HG03520 (cell line): ENCODE results near the gene USP37.
A peak's percentile ranks its signal among the peaks of the same experiment; 100 is the strongest.

Experiments
- ATAC-seq: cut with Tn5 transposase; IDR thresholded peaks from one replicate; pipeline ENCODE4 v1.9.1; 2021; ENCODE audit warnings: mild to moderate bottlenecking, moderate library complexity; ENCODE audit not compliant: unreplicated experiment

The USP37 gene, protein sequence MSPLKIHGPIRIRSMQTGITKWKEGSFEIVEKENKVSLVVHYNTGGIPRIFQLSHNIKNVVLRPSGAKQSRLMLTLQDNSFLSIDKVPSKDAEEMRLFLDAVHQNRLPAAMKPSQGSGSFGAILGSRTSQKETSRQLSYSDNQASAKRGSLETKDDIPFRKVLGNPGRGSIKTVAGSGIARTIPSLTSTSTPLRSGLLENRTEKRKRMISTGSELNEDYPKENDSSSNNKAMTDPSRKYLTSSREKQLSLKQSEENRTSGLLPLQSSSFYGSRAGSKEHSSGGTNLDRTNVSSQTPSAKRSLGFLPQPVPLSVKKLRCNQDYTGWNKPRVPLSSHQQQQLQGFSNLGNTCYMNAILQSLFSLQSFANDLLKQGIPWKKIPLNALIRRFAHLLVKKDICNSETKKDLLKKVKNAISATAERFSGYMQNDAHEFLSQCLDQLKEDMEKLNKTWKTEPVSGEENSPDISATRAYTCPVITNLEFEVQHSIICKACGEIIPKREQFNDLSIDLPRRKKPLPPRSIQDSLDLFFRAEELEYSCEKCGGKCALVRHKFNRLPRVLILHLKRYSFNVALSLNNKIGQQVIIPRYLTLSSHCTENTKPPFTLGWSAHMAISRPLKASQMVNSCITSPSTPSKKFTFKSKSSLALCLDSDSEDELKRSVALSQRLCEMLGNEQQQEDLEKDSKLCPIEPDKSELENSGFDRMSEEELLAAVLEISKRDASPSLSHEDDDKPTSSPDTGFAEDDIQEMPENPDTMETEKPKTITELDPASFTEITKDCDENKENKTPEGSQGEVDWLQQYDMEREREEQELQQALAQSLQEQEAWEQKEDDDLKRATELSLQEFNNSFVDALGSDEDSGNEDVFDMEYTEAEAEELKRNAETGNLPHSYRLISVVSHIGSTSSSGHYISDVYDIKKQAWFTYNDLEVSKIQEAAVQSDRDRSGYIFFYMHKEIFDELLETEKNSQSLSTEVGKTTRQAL

DNA sequence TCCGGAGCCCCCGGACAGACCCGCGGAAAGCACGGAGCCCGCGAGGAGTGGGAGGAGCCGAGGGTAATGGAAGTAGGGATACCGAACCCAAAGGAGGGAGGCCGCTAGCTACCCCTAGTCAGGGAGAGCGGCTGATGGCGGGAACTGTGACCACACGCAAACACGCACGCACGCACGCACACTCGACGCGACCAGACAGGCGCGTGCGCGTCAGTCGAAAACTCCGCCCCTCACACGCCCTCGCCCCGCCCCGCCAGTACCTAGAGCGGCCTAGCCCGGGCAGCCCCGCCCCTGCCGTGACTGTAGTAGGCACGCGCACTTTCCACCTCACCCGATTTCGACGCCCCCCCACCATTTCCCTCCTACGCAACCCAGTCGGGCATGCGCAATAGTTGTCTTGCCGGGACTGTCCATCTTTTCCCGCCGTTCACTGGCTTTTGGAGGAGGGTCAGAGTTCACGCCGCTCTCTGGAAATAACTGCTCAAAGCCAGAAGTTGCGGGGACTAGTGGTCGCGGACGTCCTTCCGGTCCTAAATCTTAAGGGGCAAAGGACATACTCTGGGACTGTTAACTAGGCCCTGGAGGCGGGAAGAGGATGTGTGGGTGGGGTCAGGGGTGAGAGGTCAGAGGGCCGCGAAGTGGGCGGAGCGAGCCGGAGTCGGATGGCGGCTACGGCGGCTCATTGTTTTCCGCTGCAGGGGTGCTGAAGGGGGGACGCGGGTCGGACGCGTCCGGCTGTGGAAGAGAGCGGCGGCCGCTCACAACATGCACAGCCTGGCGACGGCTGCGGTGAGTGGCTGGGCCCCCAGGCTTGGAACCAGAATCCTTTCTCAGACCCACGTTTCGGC lies at the start of gene USP37, which contains the start of gene CNOT9:
Gene USP37 (minus strand): TSS at position 162 of the 848 bp plus-strand sequence. CDS start 9,698 bp downstream, outside the sequence.
Gene CNOT9 (plus strand): TSS at position 650 of the 848 bp plus-strand sequence. CDS start 116 bp downstream, at position 766.
- peak; percentile 64 for ATAC-seq

DNA sequence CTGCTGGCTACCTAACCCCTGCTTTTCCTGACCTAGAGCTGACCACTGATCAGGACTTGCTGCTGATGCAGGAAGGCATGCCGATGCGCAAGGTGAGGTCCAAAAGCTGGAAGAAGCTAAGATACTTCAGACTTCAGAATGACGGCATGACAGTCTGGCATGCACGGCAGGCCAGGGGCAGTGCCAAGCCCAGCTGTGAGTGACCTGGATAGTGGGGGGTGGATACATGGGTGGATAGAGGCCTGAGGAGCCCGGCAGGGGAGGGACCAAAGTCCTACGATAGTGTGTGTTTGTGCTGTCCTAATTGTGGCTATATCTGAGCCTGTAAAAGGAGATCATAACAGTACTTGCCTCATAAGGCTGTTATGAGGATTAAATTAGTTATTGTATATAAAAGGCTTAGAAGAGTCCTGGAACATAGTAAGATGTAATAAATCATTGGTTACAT lies 47.7 kb upstream of the USP37 start:
- ATAC-seq = no peak

DNA sequence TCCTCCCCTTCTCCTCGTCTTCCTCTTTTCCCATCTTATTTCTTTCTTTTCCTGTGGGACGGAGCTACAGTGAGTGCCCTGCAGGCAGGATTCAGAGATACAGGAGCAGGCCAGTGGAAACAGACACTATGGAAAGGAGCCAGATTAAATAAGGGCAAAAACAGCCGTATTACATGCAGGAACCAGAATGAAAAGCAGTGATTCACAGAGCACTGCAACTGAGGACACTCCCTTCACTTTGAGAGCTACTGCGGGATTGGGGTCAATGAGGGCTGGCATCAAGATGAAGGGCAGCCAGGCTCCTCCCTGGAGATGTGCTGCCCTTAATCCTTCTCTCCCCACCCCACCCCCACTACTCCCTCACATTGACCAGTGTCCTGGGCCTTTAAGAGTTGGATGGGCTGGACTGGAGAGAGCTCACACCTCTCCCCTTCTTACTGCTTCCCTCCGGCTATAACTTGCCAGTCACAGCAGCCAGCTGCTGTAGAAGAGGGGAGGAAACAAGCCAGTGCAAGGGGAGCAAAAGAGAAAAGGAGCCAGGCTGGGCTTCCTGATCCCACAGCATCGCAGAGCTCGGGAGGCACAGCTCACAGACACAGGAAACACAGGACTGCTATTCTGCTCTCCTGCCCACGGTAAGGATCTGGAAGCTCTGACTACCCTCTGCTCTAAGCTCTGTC lies 39.4 kb upstream of the USP37 start, which contains the start of gene PLCD4:
Gene PLCD4 (plus strand): TSS at position 464 of the 680 bp plus-strand sequence. CDS start 7,841 bp downstream, outside the sequence.
- ATAC-seq = no peak

DNA sequence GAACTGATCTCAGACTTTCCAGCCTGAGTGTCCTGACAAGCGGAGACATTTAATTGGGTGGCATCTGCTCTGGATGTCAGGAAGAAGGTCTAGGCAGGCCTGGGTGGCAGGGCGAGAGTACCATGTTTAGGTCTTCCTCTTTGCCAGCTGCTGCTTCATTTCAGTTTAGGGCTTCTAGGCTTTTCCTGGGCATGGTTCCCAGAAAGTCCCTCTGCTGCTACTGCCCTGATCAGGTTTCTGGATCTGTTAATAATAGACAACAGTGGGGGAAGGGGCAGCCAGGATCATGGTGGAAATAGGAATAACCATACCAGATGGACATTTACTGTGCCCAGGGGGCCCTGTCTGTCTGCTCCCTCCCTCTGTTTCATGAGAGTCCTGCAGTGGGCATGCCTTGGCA lies 37.3 kb upstream of the USP37 start:
- ATAC-seq = no peak

DNA sequence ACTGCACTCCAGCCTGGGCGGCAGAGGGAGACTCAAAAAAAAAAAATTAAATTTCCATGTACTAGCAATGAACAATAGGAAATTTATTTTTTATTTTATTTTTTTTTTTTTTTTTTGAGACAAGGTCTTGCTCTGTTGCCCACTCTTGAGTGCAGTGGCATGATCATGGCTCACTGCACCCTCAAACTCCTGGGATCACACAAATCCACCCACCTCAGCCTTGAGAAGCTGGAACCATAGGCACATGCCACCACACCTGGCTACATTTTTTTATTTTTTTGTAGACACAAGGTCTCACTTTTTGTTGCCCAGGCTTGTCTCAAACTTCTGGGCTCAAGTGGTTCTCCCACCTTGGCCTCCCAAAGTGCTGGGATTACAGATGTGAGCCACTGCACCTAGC lies 17.4 kb upstream of the USP37 start:
- no peak for ATAC-seq

DNA sequence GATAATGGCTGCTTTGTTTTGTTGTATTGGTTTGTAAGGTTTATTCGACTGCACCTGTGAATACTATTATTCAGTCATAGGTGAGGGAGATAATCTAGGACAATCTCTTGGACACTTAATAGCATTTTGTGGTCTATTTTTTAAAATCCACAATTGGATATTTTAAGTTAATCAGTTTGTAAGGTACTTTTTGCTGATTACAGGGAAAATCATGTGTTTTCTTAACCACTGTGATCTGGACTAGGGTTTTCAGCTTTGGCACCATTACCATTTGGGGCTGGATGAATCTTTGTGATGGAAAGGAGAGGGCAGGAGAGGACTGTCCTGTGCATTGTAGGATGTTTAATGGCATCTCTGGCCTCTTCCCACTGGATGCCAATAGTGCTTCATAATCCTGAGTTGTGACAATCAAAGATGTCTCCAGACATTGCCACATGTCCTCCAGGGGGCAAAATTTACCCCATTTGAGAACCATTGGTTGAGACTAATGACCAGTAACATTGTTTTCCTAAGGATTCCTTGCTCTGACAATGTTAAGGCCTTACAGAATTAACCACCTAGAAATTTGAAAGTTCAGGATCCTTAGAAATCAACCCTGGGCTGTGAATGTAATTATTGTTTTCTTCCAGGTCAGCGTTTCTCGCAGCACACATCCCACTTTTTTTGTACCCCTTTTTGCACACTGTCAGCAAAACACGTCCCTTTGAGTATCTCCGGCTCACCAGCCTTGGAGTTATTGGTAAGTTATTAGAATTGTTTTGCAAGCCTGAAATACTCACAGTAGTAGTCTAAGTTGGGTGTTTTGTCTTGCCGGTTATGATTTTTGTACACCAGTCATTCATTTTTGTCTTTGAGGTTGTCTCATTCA lies 16.1 kb upstream of the USP37 start:
- no peak for ATAC-seq

DNA sequence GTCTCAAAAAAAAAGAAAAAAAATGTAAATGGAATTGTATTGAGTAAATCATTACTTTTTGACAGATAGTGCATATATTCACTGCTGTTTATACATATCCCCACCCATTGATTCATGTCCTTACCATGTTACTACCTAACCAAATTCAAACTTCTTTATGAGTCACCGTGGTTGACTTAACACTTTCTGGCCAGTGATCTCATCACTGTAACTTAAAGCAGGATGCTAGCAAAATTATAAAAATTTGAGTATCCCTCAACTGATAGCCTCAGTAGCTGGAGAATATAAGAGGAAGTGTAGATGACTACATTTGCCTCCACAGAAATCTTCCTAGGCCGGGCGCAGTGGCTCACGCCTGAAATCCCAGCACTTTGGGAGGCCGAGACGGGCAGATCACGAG lies 13.9 kb upstream of the USP37 start:
- peak; percentile 75 for ATAC-seq

DNA sequence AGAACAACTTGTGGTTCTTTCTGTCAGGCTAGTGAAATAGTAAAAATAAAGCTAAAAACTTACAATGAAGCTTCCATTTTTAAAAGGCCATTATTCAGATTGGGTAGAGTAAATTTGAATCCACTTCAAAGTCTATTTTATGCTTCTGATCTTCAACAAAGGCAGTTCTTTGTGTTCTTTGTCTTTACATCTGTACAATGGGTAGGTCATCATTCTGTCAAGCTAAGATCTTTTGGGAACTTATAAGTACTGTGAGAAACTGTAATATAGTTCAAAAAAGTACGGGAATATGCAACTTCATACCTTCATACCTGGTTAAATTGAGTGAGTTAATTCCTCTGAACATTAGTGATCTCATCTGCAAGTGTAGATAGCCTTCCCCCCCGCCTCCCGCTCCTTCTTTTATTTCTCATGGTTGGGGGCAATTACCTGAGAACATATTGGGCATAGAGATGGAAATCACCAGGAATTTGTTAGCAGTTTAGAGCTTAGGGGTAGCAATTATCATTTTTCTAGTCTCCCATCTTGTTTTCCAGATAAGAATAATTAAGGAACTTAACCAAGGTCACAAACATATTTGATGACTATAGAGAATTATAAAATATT lies 10.2 kb upstream of the USP37 start:
- no peak for ATAC-seq

DNA sequence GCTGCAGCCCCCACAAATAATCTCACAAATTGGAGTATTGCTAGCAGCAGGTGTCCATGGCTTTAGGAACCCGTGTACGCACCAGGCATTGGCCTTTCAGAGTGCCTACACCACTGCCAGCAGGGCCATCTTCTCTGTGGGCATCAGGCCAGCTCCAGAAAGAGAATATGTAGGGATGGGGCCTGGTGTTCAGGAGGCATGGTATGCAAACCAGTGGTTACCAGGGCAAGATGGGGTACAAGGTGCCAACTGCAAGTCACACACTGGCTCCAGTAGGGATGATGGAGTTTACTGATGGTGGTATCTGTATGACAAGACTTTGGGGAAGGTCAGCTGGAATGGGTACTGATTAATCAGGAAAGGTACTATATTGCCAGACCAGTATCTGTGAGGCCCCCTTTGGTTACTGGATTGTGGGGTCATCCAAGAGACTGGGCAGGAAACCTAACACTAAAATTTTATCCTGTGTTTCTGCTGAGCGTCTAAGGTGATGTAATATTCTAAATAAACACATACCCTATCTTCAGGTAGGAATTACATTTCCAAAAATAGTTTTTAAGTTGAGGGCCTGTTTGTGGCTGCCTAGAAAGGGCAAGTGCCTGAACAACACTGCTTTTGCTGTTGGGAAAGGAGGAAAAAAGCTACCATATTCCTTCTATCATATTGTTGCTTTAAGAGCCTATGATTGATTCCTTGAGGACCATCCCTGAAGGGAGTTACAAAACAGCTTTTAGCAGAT lies 9.5 kb upstream of the USP37 start:
- no peak for ATAC-seq

DNA sequence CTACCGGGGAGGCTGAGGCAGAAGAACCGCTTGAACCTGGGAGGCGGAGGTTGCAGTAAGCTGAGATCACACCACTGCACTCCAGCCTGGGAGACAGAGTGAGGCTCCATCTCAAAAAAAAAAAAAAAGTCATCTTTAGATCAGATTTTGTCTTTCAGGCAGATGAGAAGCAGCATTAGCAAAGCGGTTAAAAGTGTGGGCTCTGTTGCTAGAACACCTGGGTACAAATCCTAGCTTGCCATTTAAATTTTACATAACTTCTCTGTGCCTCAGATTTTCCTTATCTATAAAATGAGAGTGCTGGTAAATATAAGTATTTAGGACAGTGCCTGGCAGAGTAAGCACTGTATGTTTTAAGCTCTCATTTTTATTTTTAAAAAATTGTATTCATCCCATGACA lies 8.7 kb upstream of the USP37 start:
- ATAC-seq = no peak

DNA sequence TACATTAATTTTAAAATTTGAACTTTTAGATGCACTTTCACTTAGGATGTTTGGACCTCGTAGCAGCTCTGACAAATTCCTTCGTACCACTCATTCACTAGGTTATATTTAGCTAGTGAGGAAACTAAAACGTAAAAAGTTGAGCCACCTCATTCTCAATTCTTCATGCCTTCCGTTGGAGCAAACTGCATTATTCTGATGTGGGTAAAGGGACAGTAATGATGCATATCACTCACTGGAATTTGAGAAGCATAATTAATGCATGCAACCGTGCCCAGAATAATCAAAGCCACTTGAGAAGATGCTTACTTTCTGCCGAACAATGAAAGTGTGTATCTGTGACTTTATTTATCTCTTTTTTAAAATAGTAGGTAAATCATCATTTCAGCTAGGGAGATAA lies 2.7 kb upstream of the USP37 start:
- ATAC-seq = no peak

DNA sequence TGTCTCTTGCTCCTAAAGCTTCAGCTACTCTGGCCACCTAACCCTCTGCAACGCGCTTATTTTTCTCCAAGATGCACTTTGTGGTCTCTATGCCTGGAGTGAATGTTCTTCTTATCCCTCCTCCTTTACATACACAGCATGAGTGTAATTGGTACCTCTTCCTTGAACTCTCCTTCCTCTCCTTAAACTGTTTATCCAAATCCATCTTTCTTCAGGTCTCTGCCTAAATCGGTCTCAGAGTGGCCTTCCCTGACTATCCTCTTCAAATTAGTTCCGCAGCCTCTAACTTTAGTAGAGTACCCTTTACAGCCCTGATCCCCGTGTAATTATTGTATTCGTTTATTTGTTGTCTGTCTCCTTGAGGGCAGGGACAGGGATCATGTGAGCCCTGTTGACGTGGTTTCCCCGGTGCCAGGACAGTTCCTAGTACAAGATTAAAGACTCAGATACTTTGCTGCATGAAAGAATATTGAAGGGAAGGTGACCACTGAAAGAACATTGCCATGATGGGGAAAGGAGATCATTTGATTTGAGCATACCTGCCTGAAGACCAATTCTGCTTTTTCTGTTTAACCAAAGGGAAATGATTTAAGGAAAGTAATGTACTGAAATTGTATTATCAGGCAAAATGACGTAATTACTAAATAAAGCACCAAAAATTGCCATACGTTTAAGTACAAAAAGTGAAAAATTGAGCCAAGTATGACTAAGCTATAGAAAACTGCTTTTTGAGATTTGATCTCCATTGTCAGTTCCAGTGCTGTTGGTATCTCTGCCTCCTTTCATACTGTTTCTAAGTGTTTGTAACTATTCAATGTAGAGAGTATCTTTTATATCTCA lies 1.7 kb upstream of the USP37 start:
- no peak for ATAC-seq

DNA sequence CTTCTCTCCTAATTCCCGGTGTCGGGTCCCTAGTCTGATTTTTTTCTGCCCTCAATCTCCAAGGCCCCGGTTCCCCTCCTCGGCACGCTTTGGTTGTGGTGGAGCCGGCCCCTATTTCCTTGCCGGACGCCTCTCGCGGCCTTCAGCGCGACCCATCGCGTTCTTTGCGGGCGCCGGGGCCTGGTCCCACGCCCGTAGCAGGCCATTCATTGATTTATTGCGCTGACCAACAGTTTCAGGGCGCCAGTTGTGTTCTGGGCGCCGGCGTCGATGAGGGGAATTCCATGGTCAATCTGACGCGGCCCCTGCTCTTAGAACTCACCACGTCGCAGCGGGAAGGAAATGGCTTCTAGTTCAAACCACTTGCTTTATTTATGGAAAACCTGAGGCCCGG lies 884 bp upstream of the USP37 start:
- ATAC-seq = peak; percentile 13

DNA sequence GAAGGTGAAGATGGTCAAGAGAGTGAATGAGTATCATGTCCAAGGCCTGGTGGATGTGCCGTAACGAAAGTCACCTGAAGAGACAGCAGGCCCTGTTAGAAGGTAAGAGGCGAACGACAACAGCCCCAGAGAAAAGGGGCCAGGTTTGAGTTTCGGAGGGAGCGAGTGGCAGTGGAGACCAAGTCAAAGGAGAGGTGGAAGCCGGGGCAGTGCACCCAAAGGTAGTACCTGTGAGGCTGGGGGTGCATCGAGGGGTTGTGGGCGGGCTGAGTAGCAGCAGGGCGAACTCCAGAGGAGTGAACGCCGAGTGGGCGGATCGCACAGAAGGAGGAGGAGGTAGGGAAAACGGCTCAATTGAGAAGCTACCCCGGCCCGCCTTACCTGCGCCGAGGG lies 358 bp downstream of the USP37 start:
- ATAC-seq = peak; percentile 30

DNA sequence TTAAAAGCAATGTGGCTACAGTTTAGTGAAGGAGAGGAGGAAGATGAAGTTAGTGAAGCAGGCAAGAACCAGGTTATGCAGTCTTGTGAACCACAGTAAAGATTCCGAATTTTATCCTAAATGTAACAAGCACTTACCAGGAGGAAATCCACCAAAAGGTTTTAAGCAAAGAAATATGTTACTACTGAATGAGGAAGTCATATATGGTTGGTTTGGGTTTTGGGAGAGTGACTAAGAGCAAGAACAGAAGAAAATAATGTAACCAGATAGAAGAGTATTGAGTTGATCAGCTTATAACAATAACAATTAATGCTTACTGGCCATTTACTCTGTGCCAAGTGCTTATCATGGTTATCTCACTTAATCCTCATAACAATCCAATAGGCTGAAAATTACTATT lies 1.9 kb downstream of the USP37 start:
- ATAC-seq = no peak

DNA sequence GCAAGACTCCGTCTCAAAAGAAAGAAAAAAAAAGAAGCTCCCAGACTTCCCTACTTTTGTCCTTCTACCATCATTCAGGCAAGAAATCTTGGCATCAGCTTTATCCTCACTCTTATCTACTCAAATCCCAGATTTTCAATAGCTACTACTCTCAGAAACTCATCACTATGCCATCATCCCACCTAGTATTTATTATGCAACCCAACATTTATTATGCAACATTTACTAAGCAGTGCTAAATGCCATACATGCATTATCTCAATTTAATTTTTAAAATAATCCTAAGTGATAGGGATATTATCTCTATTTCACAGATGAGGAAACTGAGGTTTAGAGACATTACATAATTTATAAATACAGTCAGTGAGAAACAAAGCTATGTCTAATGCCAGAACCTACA lies 4.1 kb downstream of the USP37 start:
- ATAC-seq = no peak

DNA sequence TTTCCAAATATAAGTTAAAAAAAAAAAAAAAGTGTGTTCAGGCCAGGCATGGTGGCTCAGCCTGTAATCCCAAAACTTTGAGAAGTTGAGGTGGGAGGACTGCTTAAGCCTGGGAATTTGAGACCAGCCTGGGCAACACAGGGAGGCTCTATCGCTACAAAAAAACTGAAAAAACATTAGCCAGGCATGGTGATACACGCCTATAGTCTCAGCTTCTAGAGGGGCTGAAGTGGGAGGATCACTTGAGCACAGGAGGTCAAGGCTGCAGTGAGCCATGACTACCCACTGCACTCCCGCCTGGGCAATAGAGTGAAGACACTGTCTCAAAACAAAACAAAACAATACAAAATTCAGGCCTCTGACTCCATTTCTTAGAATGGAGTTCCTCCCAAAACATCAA lies 9.2 kb downstream of the USP37 start:
- no peak for ATAC-seq
